OCI-LY1 (cell line): ENCODE data around the gene RTL1.

Experiments
- CTCF ChIP-seq: fragments of 200-600 bp; sonication (generic), shearing (Covaris generic); IDR thresholded peaks from 2 replicates; pipeline ENCODE4 v1.5.1; 2017; ENCODE audit warnings: mild to moderate bottlenecking, antibody characterized with exemption, low read length, moderate library complexity, mixed read lengths
- EZH2 ChIP-seq: fragments of 200-600 bp; sonication (generic), shearing (Covaris generic); IDR thresholded peaks from 2 replicates; pipeline ENCODE4 v1.8.0; 2017; ENCODE audit warnings: borderline replicate concordance, mixed run types, mild to moderate bottlenecking, antibody characterized with exemption, low read length, moderate library complexity, mixed read lengths

GRCh38 chr14:100839681-100840111 lies 63.8 kb downstream of the RTL1 start:
- no peak for TF ChIP-seq CTCF
- TF ChIP-seq EZH2 = no peak
